Body of pancreas (tissue), 4 donors: ENCODE results near the gene LACTB.

Experiments used
- CTCF ChIP-seq, 7 experiments: fragments of 450-650 bp in 4 of 7; fragments of 200-600 bp in 3 of 7; sonication (generic) in 3 of 7; IDR thresholded peaks; one replicate each; pipeline ENCODE4 v1.5.1; 2016 to 2019; ENCODE audit warnings: antibody characterized with exemption in 7 of 7
- POLR2A ChIP-seq, 3 donors: fragments of 450-650 bp; IDR thresholded peaks; one replicate each; pipeline ENCODE4 v1.6.1; 2016; ENCODE audit warnings: antibody characterized with exemption in 3 of 3, mild to moderate bottlenecking in 2 of 3

- TF ChIP-seq CTCF (IDR thresholded peaks at IDR 0.05): no peak
- TF ChIP-seq POLR2A (IDR thresholded peaks at IDR 0.05): no peak
Observed at GRCh38 chr15:63160638-63161037, 39.0 kb downstream of the LACTB start.
